Endothelial cell of umbilical vein (primary cell): ENCODE results near the gene MYO1E.

Experiments
- FOS ChIP-seq: IDR thresholded peaks from 2 replicates; pipeline ENCODE4 v1.6.1; 2011; ENCODE audit warnings: mild to moderate bottlenecking, low read length, moderate library complexity, borderline replicate concordance; ENCODE audit not compliant: insufficient read depth
- GATA2 ChIP-seq: IDR thresholded peaks from 2 replicates; pipeline ENCODE4 v1.7.0; 2011; ENCODE audit warnings: low read depth, mild to moderate bottlenecking, moderate library complexity, mixed read lengths, low read length; ENCODE audit not compliant: insufficient read length, insufficient read depth
- MYC ChIP-seq: IDR thresholded peaks from one replicate; pipeline ENCODE4 v1.6.1; 2011; ENCODE audit warnings: mild to moderate bottlenecking, low read depth, low read length
- POLR2A ChIP-seq: IDR thresholded peaks from 2 replicates; pipeline ENCODE4 v1.6.1; 2012; ENCODE audit warnings: low read depth, mild to moderate bottlenecking, control low read depth, low read length
- POLR2AphosphoS5 ChIP-seq: IDR thresholded peaks from 2 replicates; pipeline ENCODE4 v1.6.1; 2012; ENCODE audit warnings: low read depth, mild to moderate bottlenecking, control low read depth, low read length, moderate library complexity; ENCODE audit not compliant: insufficient read depth
- TF ChIP-seq, protein P1 (sequence below), 2 donors: IDR thresholded peaks; 1 replicate in 1 of 2; 2 replicates in 1 of 2; pipeline ENCODE4 v1.5.1; 2011; ENCODE audit warnings: low read length in 2 of 2, mild to moderate bottlenecking in 2 of 2, moderate library complexity in 2 of 2, control low read depth in 1 of 2, inconsistent platforms in 1 of 2, low read depth in 1 of 2; ENCODE audit not compliant: insufficient read depth in 1 of 2; ENCODE audit errors: extremely low read depth in 1 of 2
- TF ChIP-seq, protein P2 (sequence below): IDR thresholded peaks from 2 replicates; pipeline ENCODE4 v1.6.1; 2011; ENCODE audit not compliant: insufficient read depth, insufficient read length

DNA sequence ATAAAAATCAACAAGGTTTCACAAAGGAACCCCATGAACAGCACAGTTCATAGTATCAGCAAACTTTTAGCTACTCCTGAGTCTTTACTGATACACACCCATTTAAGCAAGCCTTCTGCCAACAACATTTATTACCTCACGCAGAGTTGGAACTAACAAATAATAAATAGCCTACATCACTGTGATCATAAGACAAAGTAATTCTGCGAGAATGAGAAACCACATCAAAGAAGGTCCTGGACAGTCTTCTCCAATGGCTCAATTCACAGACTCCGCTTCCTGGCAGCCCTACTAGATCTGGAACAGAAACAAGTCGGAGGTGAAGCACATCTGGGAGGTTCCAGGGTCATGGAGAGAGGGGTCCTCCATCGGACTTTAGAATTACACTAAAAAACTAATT, 129.0 kb downstream of the MYO1E start:
- TF ChIP-seq, protein P1, sequence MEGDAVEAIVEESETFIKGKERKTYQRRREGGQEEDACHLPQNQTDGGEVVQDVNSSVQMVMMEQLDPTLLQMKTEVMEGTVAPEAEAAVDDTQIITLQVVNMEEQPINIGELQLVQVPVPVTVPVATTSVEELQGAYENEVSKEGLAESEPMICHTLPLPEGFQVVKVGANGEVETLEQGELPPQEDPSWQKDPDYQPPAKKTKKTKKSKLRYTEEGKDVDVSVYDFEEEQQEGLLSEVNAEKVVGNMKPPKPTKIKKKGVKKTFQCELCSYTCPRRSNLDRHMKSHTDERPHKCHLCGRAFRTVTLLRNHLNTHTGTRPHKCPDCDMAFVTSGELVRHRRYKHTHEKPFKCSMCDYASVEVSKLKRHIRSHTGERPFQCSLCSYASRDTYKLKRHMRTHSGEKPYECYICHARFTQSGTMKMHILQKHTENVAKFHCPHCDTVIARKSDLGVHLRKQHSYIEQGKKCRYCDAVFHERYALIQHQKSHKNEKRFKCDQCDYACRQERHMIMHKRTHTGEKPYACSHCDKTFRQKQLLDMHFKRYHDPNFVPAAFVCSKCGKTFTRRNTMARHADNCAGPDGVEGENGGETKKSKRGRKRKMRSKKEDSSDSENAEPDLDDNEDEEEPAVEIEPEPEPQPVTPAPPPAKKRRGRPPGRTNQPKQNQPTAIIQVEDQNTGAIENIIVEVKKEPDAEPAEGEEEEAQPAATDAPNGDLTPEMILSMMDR (IDR thresholded peaks at IDR 0.05; ENCODE audit: extremely low read depth in 1 of 2, insufficient read depth in 1 of 2, low read depth in 1 of 2, low read length in 2 of 2): no peak
- TF ChIP-seq MYC (no peak), POLR2A (no peak), GATA2 (no peak), POLR2AphosphoS5 (no peak), FOS (no peak)
- TF ChIP-seq, protein P2, sequence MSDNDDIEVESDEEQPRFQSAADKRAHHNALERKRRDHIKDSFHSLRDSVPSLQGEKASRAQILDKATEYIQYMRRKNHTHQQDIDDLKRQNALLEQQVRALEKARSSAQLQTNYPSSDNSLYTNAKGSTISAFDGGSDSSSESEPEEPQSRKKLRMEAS: no peak
